Measurements from ENCODE around the gene AKT2. TPM values are rescaled to one million over a fixed set of nuclear protein-coding genes. Genes with fewer than 3 reads are reported as not detected.

The AKT2 gene
- total and polyA plus RNA-seq, 2 experiments from 2014 or later: 60.1 to 193 TPM

DNA sequence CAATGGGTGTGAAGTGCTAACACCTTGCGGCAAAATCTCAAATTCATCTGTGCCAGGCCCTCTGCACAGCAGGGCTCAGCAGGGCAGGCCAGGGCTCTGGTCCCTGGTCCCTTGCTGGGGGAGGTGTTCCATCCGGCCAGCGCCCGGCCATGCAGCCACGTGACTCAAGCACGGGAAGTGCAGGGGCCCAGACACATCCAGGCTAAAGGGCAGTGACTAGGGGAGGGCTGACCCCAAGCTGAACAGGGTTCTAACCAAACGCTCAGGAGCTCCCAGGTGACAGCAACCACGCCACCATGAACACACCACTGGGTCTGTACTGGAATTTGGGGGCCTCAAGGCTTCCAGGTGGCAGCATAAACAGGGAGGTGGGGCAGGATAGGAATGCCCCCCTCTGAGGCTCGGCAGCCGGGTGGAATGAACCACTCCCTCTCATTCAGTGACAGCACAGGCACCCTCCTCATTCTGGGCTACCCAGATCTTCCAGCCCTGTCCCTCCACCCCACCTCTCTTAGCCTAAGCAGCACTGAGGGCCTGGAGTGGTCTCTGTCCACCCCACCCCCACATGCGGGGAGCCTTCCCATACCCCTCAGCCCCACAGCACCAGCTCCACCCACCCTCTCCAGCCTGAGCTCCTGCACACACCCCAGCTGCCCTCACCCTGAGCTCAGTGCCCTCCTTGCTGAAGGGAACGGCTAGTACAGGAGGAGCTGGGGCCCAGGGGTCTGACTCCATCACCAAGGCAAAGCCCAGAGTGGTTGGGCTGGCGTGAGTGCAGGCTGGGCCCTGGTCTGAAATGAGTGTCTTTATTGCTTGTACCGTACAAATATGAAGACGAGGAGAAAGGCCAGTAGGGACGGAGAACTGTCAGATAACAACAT is 53.4 kb downstream of the AKT2 start:
- Histone ChIP-seq H3K4me1 (ENCODE audit: low read depth) (peaks cover 11% of the 10 kb centered on the region), H3K36me3 (peaks cover 5% of the 10 kb centered on the region), H3K27ac (peak overlapping the region; percentile 79), H3K4me3 (no peak overlapping the region), H3K9me3 (ENCODE audit: low read depth) (no peaks in the 10 kb centered on the region), H3K27me3 (no peaks in the 10 kb centered on the region)
- DNase-seq (ENCODE audit: low read depth in 1 of 2, low spot score in 1 of 2): peak; percentile 33 to 56
- TF ChIP-seq, protein P1, sequence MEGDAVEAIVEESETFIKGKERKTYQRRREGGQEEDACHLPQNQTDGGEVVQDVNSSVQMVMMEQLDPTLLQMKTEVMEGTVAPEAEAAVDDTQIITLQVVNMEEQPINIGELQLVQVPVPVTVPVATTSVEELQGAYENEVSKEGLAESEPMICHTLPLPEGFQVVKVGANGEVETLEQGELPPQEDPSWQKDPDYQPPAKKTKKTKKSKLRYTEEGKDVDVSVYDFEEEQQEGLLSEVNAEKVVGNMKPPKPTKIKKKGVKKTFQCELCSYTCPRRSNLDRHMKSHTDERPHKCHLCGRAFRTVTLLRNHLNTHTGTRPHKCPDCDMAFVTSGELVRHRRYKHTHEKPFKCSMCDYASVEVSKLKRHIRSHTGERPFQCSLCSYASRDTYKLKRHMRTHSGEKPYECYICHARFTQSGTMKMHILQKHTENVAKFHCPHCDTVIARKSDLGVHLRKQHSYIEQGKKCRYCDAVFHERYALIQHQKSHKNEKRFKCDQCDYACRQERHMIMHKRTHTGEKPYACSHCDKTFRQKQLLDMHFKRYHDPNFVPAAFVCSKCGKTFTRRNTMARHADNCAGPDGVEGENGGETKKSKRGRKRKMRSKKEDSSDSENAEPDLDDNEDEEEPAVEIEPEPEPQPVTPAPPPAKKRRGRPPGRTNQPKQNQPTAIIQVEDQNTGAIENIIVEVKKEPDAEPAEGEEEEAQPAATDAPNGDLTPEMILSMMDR (IDR thresholded peaks at IDR 0.05; ENCODE audit: low read depth, low read length): no peak

DNA sequence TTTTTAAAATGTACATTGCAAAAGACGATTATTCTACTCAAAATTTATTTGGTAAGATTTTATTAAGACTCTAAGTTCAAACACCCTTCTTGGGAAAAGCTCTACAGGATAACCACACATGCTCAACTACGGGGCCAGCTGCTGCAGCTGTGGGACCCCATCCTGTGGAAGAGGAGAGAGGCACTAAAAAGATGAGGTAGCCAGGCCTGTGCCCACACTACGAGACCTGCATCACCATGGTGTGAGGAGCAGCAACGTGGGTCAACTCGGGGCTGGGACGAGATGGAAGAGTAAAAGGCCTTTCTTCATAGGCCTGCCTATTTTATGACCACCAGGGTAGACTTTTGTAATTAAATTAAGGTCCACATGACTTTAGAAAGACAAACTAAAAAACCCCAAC is 54.1 kb downstream of the AKT2 start:
- peaks cover 5% of the 10 kb centered on the region for H3K36me3 ChIP-seq
- DNase-seq (ENCODE audit: low read depth in 1 of 2, low spot score in 1 of 2): no peak
- H3K4me1 ChIP-seq (ENCODE audit: low read depth): peaks cover 11% of the 10 kb centered on the region
- TF ChIP-seq, protein P1 (IDR thresholded peaks at IDR 0.05; ENCODE audit: low read depth, low read length): no peak
- no peaks in the 10 kb centered on the region for H3K27me3 ChIP-seq
- no peaks in the 10 kb centered on the region for H3K9me3 ChIP-seq (ENCODE audit: low read depth)
- H3K4me3 ChIP-seq: no peak overlapping the region
- H3K27ac ChIP-seq: peak overlapping the region; percentile 79

DNA sequence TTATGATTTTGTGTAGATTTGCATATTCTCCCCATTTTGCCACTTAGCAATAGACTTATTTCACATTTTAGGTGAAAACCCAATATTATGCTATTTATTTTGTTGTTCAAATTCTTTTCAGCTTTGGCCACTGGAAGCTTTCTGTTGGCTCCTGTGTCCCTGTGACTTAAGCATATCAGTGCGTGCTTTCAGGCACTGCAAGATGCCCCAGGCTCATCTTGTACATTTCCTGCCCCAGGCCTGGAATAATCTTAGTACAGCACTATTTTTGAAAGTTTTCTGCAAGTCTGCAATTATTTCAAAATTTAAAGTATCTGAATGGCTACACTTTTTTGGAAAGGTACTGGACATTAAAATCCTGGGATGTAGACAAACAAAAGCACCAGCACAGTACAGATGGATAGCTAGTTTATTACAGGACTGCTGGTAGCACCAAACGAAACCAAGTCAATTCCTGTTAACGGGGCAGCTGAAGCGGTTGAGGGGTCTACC is 55.2 kb downstream of the AKT2 start:
- peaks cover 11% of the 10 kb centered on the region for H3K4me1 ChIP-seq (ENCODE audit: low read depth)
- no peaks in the 10 kb centered on the region for H3K36me3 ChIP-seq
- H3K27me3 ChIP-seq: no peaks in the 10 kb centered on the region
- DNase-seq (ENCODE audit: low read depth in 1 of 2, low spot score in 1 of 2): no peak
- H3K27ac ChIP-seq: no peak overlapping the region
- TF ChIP-seq, protein P1 (IDR thresholded peaks at IDR 0.05; ENCODE audit: low read depth, low read length): no peak
- no peak overlapping the region for H3K4me3 ChIP-seq
- no peaks in the 10 kb centered on the region for H3K9me3 ChIP-seq (ENCODE audit: low read depth)

DNA sequence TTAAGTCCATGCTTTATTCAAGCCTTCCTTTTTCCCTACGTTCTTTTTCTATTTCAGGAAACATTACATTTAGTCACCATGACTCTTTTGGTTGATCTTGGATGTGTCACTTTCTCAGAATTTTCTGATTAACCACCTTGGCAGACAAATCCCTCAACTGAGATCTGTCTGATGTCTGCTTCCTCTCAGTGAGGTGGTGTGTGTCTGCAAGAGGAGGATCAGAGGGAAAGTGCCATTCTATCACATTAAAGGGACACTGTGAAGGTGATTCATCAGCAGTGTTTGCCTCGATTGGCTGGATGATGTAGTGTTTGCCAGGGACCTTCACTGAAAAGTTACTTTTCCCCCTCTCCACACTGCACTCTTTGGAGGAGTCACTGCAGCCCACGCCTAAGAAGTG is 55.7 kb downstream of the AKT2 start:
- no peaks in the 10 kb centered on the region for H3K36me3 ChIP-seq
- TF ChIP-seq, protein P1 (IDR thresholded peaks at IDR 0.05; ENCODE audit: low read depth, low read length): no peak
- peaks cover 11% of the 10 kb centered on the region for H3K4me1 ChIP-seq (ENCODE audit: low read depth)
- no peak for DNase-seq (ENCODE audit: low read depth in 1 of 2, low spot score in 1 of 2)
- H3K27ac ChIP-seq: no peak overlapping the region
- no peak overlapping the region for H3K4me3 ChIP-seq
- H3K27me3 ChIP-seq: no peaks in the 10 kb centered on the region
- H3K9me3 ChIP-seq (ENCODE audit: low read depth): no peaks in the 10 kb centered on the region

DNA sequence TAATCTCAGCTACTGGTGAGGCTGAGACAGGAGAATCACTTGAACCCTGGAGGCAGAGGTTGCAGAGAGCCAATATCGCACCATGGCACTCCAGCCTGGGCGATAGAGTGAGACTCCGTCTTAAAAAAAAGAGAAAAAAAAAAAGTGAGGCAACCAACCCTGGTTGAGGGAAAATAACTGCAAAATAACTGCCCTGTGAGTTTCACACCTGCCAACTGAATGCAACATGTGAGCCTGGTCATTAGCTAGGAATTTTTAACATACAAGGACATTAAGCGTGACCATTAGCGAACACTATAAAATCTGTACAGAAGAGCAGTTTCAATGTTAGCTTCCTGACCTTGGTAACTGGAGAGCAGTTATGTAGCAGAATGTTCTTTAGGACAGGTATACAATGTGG is 56.3 kb downstream of the AKT2 start:
- Histone ChIP-seq H3K27ac (no peak overlapping the region), H3K27me3 (peaks cover 6% of the 10 kb centered on the region), H3K36me3 (no peaks in the 10 kb centered on the region), H3K4me1 (ENCODE audit: low read depth) (peaks cover 11% of the 10 kb centered on the region), H3K4me3 (no peak overlapping the region), H3K9me3 (ENCODE audit: low read depth) (no peaks in the 10 kb centered on the region)
- no peak for DNase-seq (ENCODE audit: low read depth in 1 of 2, low spot score in 1 of 2)
- TF ChIP-seq, protein P1 (IDR thresholded peaks at IDR 0.05; ENCODE audit: low read depth, low read length): no peak
